Stomach (tissue), 4 donors: ENCODE results near the gene PIK3R2.

Source experiments
- CTCF ChIP-seq, 7 experiments: fragments of 450-650 bp in 4 of 7; fragments of 200-600 bp in 3 of 7; sonication (generic) in 3 of 7; IDR thresholded peaks; one replicate each; pipeline ENCODE4 v1.5.1; 2016 to 2019; ENCODE audit warnings: antibody characterized with exemption in 7 of 7, control low read depth in 2 of 7, mild to moderate bottlenecking in 1 of 7
- POLR2A ChIP-seq, 4 donors: fragments of 450-650 bp; IDR thresholded peaks; one replicate each; pipeline ENCODE4 v1.6.1; 2016; ENCODE audit warnings: antibody characterized with exemption in 4 of 4, control low read depth in 2 of 4, mild to moderate bottlenecking in 1 of 4, moderate library complexity in 1 of 4
- POLR2AphosphoS5 ChIP-seq, 3 donors: sonication (generic); formaldehyde crosslinking; IDR thresholded peaks; one replicate each; pipeline ENCODE4 v1.6.1; 2016; ENCODE audit warnings: antibody characterized with exemption in 3 of 3

GRCh38 chr19:18137242-18137641 is 15.7 kb upstream of the PIK3R2 start:
- TF ChIP-seq CTCF (IDR thresholded peaks at IDR 0.05) = no peak
- TF ChIP-seq POLR2AphosphoS5 (IDR thresholded peaks at IDR 0.05) = no peak
- no peak for TF ChIP-seq POLR2A (IDR thresholded peaks at IDR 0.05)
